Measurements from ENCODE around the gene GFRA3.

GRCh38 chr5:138246822-138247221 lies 27.6 kb downstream of the GFRA3 start:
- no peak for TF ChIP-seq POLR2A (IDR thresholded peaks at IDR 0.05; ENCODE audit: low read depth, low read length)
- no peak for TF ChIP-seq POLR2AphosphoS5 (IDR thresholded peaks at IDR 0.05; ENCODE audit: low read depth, low read length)
- no peak for TF ChIP-seq TAF1 (IDR thresholded peaks at IDR 0.05; ENCODE audit: borderline replicate concordance, low read depth, low read length)
